Chondrocyte (in vitro differentiated cells): ENCODE measurements around the gene BLVRA. TPM values are rescaled to one million over a fixed set of nuclear protein-coding genes. Genes with fewer than 3 reads are reported as not detected.
"Not testable (repeated sequence)": the region's sequence is repeated elsewhere in the genome, so short reads cannot be mapped to it uniquely, and the experiment has no call there.

Experiments used
- DNase-seq: peaks from one replicate; pipeline ENCODE4 v3.0.0; 2021; ENCODE audit warnings: mixed read lengths, low spot score
- H3K27ac Mint-ChIP-seq: one replicate; pipeline ENCODE4 v1.8.0; 2021; ENCODE audit warnings: mild to moderate bottlenecking, moderate library complexity, mixed read lengths; ENCODE audit not compliant: unreplicated experiment
- H3K27me3 Mint-ChIP-seq: 2 replicates; pipeline ENCODE4 v1.8.0; 2021; ENCODE audit warnings: low read depth, mixed read lengths
- H3K36me3 Mint-ChIP-seq: 2 replicates; pipeline ENCODE4 v1.8.0; 2021; ENCODE audit warnings: low read depth, mixed read lengths
- H3K4me1 Mint-ChIP-seq: 2 replicates; pipeline ENCODE4 v1.8.0; 2021; ENCODE audit warnings: low read depth, mild to moderate bottlenecking, mixed read lengths
- H3K4me3 Mint-ChIP-seq: one replicate; pipeline ENCODE4 v1.8.0; 2021; ENCODE audit warnings: mild to moderate bottlenecking, moderate library complexity, mixed read lengths; ENCODE audit not compliant: unreplicated experiment
- H3K9me3 Mint-ChIP-seq: 2 replicates; pipeline ENCODE4 v1.8.0; 2021; ENCODE audit warnings: low read depth, mixed read lengths
- total RNA-seq: library from RNA; stranded (reverse); gene quantifications from 3 replicates; pipeline ENCODE4 v1.2.1, GENCODE V29; 2021
- TF ChIP-seq, protein P1 (sequence below): fragments of 200-600 bp; sonication (generic); IDR thresholded peaks from 2 replicates; pipeline ENCODE4 v1.5.0; 2021; ENCODE audit warnings: antibody characterized with exemption, mild to moderate bottlenecking, moderate library complexity

BLVRA gene
- total RNA-seq, 1 donor from 2014 or later: 48.9 TPM

DNA sequence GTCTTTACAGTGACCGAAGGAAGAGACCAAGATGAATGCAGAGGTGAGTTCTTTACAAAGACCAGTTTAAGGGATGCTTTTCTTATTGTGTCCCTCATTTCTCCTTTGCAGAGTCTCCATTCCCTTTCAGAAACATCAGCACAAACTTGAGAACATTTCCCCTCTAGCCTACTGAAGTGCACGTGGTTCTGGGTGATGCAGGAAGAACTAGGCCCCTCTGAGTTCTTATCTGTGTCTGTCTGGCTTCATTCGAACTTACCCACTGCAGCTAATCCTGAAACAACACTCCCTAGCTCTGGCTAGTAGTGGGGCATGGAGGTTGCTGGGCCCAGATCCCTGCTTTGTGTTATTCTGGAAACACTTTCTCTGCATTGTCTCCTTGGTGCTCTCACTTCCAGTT lies 12.6 kb downstream of the BLVRA start:
- no peaks in the 10 kb centered on the region for H3K4me1 Mint-ChIP-seq
- DNase-seq: no peak
- no peaks in the 10 kb centered on the region for H3K9me3 Mint-ChIP-seq
- H3K27ac Mint-ChIP-seq: no peak overlapping the region
- H3K36me3 Mint-ChIP-seq: peaks cover 21% of the 10 kb centered on the region
- TF ChIP-seq, protein P1, sequence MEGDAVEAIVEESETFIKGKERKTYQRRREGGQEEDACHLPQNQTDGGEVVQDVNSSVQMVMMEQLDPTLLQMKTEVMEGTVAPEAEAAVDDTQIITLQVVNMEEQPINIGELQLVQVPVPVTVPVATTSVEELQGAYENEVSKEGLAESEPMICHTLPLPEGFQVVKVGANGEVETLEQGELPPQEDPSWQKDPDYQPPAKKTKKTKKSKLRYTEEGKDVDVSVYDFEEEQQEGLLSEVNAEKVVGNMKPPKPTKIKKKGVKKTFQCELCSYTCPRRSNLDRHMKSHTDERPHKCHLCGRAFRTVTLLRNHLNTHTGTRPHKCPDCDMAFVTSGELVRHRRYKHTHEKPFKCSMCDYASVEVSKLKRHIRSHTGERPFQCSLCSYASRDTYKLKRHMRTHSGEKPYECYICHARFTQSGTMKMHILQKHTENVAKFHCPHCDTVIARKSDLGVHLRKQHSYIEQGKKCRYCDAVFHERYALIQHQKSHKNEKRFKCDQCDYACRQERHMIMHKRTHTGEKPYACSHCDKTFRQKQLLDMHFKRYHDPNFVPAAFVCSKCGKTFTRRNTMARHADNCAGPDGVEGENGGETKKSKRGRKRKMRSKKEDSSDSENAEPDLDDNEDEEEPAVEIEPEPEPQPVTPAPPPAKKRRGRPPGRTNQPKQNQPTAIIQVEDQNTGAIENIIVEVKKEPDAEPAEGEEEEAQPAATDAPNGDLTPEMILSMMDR: no peak
- no peaks in the 10 kb centered on the region for H3K27me3 Mint-ChIP-seq
- H3K4me3 Mint-ChIP-seq: no peak overlapping the region

DNA sequence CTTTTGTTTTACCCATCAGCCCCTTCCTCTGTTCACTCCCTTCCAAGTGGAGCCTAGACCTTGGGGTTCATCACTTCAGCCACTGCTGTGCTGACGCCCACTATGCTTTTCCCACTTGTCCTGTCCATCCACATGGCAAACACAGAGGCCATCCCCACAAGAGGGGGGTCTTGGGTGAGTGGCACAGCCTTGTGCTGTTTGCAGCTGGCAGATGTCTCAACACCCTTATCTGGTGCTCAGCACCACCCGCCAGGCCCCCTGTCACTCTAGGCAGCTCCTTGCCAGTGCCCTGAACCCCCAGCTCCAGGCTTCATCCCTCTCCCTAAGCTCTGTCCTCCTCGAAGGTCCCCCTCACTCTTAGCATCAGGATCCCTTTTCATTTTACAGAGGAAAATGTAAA lies 13.1 kb downstream of the BLVRA start:
- peaks cover 24% of the 10 kb centered on the region for H3K36me3 Mint-ChIP-seq
- H3K27ac Mint-ChIP-seq: no peak overlapping the region
- no peak overlapping the region for H3K4me3 Mint-ChIP-seq
- TF ChIP-seq, protein P1: no peak
- H3K4me1 Mint-ChIP-seq: no peaks in the 10 kb centered on the region
- H3K9me3 Mint-ChIP-seq: peaks cover 3% of the 10 kb centered on the region
- H3K27me3 Mint-ChIP-seq: no peaks in the 10 kb centered on the region
- no peak for DNase-seq

DNA sequence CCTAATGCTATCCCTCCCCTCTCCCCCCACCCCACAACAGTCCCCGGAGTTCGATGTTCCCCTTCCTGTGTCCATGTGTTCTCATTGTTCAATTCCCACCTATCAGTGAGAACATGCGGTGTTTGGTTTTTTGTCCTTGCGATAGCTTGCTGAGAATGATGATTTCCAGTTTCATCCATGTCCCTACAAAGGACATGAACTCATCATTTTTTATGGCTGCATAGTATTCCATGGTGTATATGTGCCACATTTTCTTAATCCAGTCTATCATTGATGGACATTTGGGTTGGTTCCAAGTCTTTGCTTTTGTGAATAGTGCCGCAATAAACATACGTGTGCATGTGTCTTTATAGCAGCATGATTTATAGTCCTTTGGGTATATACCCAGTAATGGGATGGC lies 14.8 kb downstream of the BLVRA start:
- not testable (repeated sequence) for H3K9me3 Mint-ChIP-seq, H3K4me3 Mint-ChIP-seq, H3K27ac Mint-ChIP-seq, H3K4me1 Mint-ChIP-seq, H3K27me3 Mint-ChIP-seq, DNase-seq
- H3K36me3 Mint-ChIP-seq: peaks cover 29% of the 10 kb centered on the region

DNA sequence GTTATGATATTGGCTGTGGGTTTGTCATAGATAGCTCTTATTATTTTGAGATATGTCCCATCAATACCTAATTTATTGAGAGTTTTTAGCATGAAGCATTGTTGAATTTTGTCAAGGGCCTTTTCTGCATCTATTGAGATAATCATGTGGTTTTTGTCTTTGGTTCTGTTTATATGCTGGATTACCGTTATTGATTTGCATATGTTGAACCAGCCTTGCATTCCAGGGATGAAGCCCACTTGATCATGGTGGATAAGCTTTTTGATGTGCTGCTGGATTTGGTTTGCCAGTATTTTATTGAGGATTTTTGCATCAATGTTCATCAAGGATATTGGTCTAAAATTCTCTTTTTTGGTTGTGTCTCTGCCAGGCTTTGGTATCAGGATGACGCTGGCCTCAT lies 16.8 kb downstream of the BLVRA start:
- not testable (repeated sequence) for DNase-seq, H3K9me3 Mint-ChIP-seq, H3K4me1 Mint-ChIP-seq, H3K27me3 Mint-ChIP-seq, H3K27ac Mint-ChIP-seq, H3K4me3 Mint-ChIP-seq
- H3K36me3 Mint-ChIP-seq: peaks cover 34% of the 10 kb centered on the region

DNA sequence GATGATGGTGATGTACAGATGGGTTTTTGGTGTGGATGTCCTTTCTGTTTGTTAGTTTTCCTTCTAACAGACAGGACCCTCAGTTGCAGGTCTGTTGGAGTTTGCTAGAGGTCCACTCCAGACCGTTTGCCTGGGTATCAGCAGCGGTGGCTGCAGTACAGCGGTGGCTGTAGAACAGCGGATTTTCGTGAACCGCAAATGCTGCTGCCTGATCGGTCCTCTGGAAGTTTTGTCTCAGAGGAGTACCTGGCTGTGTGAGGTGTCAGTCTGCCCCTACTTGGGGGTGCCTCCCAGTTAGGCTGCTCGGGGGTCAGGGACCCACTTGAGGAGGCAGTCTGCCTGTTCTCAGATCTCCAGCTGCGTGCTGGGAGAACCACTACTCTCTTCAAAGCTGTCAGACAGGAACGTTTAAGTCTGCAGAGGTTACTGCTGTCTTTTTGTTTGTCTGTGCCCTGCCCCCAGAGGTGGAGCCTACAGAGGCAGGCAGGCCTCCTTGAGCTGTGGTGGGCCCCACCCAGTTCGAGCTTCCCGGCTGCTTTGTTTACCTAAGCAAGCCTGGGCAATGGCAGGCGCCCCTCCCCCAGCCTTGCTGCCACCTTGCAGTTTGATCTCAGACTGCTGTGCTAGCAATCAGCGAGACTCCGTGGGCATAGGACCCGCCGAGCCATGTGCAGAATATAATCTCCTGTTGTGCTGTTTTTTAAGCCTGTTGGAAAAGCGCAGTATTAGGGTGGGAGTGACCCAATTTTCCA lies 20.0 kb downstream of the BLVRA start:
- H3K4me1 Mint-ChIP-seq, DNase-seq, H3K27ac Mint-ChIP-seq, H3K9me3 Mint-ChIP-seq, H3K27me3 Mint-ChIP-seq, H3K4me3 Mint-ChIP-seq: not testable (repeated sequence)
- peaks cover 23% of the 10 kb centered on the region for H3K36me3 Mint-ChIP-seq

DNA sequence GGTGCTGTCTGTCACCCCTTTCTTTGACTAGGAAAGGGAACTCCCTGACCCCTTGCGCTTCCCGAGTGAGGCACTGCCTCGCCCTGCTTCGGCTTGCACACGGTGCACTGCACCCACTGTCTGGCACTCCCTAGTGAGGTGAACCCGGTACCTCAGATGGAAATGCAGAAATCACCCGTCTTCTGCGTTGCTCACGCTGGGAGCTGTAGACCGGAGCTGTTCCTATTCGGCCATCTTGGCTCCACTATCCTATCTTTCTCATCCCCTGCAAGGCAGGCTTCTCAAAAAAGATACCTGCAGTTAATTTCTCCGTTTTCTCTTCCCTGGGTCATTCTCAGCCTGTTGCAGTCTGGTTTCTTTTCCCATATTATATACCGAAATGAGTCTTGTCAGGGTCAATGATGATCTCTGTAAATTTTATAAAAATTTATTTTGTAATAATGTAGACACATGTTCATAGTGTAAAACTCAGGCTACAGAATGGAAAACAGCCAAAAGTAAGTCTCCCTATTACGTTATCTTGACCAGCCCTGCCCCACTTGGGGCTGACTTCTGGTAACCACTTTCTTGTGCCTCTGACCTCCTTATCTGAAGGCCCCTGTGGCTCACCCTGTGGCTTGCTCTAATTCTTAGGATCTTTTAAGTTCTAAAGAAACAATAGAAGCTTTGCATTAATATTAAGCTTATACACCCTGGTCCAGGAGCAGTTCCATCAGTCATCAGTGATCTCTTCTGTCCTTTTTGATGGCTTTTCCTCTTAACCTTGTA lies 20.7 kb downstream of the BLVRA start:
- Mint-ChIP-seq H3K27ac (no peak overlapping the region), H3K36me3 (peaks cover 21% of the 10 kb centered on the region), H3K9me3 (peaks cover 3% of the 10 kb centered on the region), H3K4me3 (no peak overlapping the region), H3K4me1 (no peaks in the 10 kb centered on the region), H3K27me3 (no peaks in the 10 kb centered on the region)
- no peak for DNase-seq
- TF ChIP-seq, protein P1: no peak
